Astrocyte of the spinal cord (primary cell): ENCODE measurements around the gene FEN1.

Experiments used
- DNase-seq: peaks from one replicate; pipeline ENCODE4 v3.0.0; 2011; ENCODE audit warnings: low read depth, low spot score
- H3K4me3 ChIP-seq: 2 replicates; pipeline ENCODE4 v1.5.1; 2011; ENCODE audit warnings: low read depth, mild to moderate bottlenecking, low read length, moderate library complexity
- in situ Hi-C: cut with HindIII; loops from 2 replicates; pipeline ENCODE4 v1.10.0; 2017; ENCODE audit warnings: low sequenced_read_pairs
- TF ChIP-seq, protein P1 (sequence below): IDR thresholded peaks from 2 replicates; pipeline ENCODE4 v1.5.1; 2012; ENCODE audit warnings: low read depth, mild to moderate bottlenecking, low read length, inconsistent platforms

Gene FEN1

DNA sequence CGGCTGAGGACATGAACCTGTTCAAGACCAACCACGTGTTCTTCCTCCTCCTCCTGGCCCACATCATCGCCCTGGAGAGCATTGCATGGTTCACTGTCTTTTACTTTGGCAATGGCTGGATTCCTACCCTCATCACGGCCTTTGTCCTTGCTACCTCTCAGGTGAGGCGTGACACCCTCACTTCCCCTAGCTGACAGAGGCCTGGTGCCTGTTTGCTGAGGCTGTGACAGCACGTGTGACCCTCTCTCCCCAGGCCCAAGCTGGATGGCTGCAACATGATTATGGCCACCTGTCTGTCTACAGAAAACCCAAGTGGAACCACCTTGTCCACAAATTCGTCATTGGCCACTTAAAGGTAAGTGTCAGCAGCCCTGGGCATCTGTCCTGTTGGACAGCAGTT is 47.7 kb downstream of the FEN1 start:
- TF ChIP-seq, protein P1, sequence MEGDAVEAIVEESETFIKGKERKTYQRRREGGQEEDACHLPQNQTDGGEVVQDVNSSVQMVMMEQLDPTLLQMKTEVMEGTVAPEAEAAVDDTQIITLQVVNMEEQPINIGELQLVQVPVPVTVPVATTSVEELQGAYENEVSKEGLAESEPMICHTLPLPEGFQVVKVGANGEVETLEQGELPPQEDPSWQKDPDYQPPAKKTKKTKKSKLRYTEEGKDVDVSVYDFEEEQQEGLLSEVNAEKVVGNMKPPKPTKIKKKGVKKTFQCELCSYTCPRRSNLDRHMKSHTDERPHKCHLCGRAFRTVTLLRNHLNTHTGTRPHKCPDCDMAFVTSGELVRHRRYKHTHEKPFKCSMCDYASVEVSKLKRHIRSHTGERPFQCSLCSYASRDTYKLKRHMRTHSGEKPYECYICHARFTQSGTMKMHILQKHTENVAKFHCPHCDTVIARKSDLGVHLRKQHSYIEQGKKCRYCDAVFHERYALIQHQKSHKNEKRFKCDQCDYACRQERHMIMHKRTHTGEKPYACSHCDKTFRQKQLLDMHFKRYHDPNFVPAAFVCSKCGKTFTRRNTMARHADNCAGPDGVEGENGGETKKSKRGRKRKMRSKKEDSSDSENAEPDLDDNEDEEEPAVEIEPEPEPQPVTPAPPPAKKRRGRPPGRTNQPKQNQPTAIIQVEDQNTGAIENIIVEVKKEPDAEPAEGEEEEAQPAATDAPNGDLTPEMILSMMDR, result no peak
- DNase-seq, result no peak
- in situ Hi-C loops, result no loop called here
- H3K4me3 ChIP-seq, result no peak overlapping the region

- H3K4me3 ChIP-seq, result no peak overlapping the region
- in situ Hi-C loops, result no loop called here
- TF ChIP-seq, protein P1, result no peak
- DNase-seq, result no peak
These were observed 49.2 kb downstream of the FEN1 start for GRCh38 chr11:61841636-61842527.

DNA sequence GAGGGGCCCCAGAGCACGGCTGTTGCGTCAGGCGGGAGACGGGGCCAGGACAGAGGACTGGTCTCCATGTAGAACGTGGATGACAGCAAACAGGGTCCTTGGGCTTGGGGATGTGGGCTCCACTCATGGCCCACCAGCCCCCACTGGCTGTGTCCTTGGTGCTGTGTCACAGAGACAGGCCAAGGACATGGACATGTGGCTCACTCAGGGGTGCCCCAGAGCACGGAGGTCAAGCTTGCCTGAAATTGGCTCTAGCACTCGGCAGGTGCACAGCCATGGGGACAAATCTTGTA is 49.8 kb downstream of the FEN1 start:
- TF ChIP-seq, protein P1, result no peak
- in situ Hi-C loops, result no loop called here
- no peak overlapping the region for H3K4me3 ChIP-seq
- DNase-seq, result no peak

DNA sequence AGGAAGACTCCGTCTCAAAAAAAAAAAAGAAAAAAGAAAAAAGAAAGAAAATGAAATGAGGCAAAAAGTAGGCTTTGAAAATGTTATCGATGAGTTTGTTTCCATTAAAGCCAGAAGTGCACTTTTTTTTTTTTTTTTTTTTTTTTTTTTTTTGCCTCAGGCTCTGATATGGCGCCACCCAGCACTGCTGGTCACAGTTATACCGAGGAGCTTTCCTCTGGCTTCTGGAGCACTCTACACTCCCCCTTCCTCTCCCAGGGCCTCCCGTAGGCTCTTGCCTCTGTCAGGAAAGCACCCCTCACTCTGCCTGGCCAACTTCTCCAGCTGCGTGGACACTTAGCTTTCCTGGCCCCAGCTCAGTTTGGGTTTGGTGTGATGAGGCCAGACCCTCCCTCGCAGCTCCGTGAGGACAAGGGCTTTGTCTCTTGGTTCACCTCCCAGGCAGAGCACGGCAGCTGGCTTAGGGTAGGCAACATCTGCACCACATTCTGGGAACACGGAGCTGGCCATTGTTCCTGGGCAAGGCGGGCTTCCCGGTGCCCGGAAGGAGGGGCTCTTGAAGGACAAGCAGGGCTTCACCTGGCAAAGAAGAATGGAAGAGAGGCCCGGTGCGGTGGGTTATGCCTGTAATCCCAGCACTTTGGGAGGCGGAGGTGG is 52.3 kb downstream of the FEN1 start:
- H3K4me3 ChIP-seq, result no peak overlapping the region
- TF ChIP-seq, protein P1, result no peak
- in situ Hi-C loops, result no loop called here
- DNase-seq, result no peak

- in situ Hi-C loops, result no loop called here
- TF ChIP-seq, protein P1, result no peak
- no peak overlapping the region for H3K4me3 ChIP-seq
- no peak for DNase-seq
These were observed 53.8 kb downstream of the FEN1 start for GRCh38 chr11:61846362-61847020.
